GM18502 (cell line): Measurements from ENCODE around the gene NGDN.

Source experiments
- ATAC-seq: cut with Tn5 transposase; IDR thresholded peaks from one replicate; pipeline ENCODE4 v1.9.1; 2021; ENCODE audit warnings: mild to moderate bottlenecking; ENCODE audit not compliant: unreplicated experiment, poor library complexity

Gene NGDN

GRCh38 chr14:23465261-23465660, 4.2 kb upstream of the NGDN start:
- ATAC-seq, result no peak

GRCh38 chr14:23468704-23469126, 788 bp upstream of the NGDN start:
- no peak for ATAC-seq

GRCh38 chr14:23469906-23470403, 452 bp downstream of the NGDN start:
- ATAC-seq, result peak; percentile 16

GRCh38 chr14:23470947-23471346, 1.4 kb downstream of the NGDN start:
- ATAC-seq, result no peak

GRCh38 chr14:23478109-23478759, 8.7 kb downstream of the NGDN start:
- no peak for ATAC-seq

- ATAC-seq, result no peak
Observed at GRCh38 chr14:23481362-23481970, 12.0 kb downstream of the NGDN start.

DNA sequence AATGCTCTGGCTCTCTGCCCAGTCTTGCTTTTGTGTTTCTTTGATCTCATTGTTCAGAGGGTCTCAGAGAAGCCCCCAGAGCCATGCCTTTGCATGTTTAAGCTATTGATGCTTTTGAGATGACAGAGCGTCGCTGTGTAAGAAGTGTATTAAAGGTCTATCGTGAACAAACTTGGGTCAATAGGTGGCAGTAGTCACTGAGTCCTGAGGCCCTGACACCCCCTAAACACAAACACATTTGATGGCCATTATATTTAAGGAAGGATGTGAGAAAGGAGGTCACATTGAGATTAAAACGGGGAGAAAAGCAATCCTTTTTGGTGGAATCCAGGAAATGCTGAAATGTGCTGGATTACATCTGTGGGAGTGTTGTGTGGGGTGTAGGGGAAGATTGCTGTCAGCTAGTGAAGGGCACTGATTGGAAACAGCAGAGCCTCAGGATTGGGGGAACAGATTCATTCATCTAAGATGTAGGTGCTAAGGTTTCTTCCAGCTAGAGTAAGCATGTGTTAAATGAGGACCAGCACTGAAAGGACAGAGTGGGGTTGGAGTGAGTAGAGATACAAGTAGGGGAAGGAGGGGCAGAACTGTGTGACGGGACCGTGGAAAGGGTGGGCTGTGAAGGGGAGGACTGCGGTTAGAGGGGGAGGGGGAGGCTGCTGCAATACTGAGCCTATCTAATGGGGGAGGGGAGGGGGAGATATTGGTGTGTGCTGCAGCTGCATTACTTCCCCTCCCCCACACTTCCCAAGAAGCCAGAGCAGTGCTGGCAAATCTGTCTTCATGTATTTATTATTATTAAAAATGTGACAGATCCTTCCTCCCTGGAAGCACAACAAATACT, 12.7 kb downstream of the NGDN start:
- ATAC-seq, result no peak

DNA sequence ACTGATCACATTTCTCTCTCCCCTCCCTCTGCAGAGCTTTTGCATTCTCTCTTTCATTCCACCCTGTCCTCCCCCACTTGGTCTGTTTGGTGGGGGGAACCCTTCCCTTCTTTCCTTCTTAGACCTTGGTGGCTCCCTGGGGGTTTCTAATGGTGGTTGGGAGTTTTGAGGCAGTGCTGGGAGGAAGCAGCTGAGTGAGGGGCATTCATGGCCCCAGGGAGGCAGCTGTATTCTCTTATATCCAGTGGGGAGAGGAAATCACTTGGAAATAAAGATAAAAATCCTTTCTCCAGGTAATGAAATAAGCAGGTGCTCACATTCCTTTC, 13.3 kb downstream of the NGDN start:
- ATAC-seq, result no peak

DNA sequence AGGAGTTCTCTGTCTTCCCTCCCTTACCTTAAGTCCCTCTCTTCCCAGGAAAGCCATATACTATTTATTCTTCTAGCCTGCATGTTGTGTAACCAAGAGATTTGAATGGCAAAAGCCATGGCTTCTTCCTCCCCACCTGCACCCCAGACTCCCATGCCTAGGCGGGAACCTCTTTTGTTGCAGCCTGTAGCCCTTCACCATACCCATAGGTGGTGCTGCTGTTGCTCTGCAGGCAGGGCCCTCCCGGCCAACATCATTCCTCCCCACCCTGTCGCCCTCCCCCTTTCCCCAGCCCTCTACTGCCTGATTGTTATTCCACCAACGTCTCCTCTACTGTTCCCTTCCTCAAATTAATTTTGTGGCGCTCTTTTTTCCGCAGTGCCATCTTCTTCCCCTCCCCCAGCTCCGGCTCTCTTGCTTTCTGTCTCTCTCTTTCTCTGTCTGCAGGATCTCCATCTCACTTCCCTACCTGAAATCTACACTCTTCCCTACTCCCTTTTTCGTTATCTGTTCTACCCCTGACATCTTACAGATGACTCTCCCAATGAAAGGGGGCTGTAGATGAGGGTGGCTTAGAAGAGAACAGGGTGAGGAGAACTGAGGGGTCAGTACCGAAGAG, 13.8 kb downstream of the NGDN start:
- ATAC-seq, result no peak

- ATAC-seq, result no peak
Observed at GRCh38 chr14:23485326-23485725, 15.8 kb downstream of the NGDN start.

GRCh38 chr14:23486036-23486435, 16.5 kb downstream of the NGDN start:
- no peak for ATAC-seq

- ATAC-seq, result no peak
Observed at GRCh38 chr14:23487216-23487615, 17.7 kb downstream of the NGDN start.

DNA sequence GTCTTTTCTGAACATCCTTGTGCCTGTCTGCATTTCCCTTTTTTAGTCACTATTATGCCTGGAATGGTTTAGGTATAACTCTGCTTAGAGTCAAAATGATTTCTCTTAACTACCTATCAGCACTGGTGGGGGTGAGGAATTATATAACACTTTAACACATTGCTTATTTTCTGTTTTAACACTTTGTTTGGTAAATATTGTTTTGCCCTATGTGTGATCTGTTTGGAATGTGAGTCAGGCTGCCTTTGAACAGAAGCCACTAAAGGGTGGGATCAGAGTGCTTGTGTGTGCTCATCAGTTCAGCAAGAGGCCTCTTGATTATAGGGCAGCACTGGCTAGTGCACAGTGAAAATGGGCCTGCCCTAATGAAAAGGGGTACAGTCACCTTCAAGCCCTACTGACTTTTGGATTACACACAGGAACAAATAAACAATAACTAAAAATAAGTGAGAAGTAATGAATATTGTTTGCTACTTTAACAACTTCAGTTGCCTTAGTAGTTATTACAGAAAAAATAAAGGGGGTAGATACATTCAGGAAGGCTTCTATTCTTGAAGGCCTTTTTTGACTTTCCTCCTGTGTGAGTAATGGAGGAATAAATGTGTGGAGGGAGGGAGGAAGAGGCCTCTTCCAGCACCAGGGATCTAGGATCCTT, 23.2 kb downstream of the NGDN start:
- ATAC-seq, result no peak

GRCh38 chr14:23494223-23494622, 24.7 kb downstream of the NGDN start:
- no peak for ATAC-seq

GRCh38 chr14:23512156-23512555, 42.7 kb downstream of the NGDN start:
- ATAC-seq, result no peak

DNA sequence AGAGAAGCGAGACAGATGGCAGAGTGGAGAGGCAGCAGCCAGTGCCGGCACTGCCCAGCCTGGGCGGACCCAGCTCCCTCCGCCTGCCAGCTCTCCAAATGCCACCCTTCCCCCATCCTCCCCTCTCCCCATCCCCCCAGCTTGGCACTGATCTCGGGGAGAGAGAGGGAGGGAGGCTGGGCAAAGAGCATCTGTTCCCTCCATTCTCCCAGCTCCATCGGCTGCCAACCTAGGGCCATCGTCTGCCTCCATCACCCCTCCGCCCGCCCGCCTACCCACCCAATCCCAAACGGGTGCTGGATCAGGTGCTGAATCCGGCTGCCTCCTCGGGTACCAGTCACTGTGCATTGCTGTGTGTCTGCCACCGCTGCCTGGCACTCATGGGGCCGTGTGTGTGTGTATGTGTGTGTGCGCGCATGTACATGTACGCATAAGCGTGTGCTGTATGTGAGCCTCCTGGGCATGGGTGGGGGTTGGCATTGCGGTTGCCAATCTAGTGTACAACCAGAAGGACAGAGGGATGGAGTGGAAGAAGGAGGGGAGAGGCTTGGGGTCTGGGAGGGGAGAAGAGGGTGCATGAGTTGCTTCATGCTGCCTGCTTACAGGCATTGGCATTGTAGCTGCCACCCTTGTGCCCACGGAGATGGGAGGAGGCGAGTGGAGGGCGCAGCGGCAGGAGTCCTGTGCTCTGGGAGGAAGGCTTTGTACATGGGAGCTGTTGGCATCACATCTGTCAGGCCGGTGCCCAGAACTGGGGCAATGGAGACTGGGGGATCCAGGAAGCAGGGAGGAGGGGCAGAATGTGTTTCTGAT, 43.7 kb downstream of the NGDN start:
- no peak for ATAC-seq

DNA sequence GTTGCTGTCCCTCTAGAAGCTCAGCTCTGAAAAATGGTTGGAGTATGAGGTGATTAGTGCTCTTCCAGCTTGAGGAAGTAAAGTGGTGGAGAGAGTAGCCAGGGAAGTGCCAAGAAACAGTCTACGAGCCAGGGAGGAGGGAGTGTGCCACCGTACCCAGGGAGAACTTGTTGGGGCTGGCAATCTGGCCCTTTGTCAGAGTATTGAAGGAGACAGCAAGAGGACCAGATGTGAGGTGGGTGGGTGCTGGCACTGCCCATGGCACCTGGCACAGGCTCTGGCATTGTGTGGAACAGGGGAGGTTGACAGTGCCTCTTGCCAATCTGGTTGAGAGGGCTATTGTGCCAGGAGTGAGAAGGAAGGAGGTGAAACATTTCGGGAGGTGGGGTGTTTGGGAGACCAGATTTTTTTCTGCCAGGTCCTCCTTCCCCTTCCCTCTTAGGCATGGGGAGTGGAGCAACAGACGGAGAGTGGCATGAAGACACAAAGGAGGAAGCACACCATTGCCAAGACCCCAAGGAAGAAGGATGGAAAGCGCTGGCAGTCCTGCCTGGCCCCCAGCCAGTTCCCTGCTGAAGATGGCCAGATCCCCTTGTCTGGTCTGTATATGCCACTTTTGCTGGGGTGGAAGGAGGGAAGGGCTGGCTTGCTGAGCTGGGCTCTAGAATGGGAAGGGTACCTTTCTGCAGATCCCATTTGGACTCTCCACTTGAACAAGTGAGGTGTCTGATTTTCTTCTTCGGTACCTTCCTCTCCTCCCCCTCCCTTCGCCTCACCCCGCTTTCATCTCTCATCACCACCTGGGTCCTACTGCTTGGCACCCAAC, 44.5 kb downstream of the NGDN start:
- ATAC-seq, result no peak

GRCh38 chr14:23514644-23514957, 45.1 kb downstream of the NGDN start:
- no peak for ATAC-seq
